Body of pancreas (tissue), 4 donors: Measurements from ENCODE around the gene CACNA1C. TPM values are rescaled to one million over a fixed set of nuclear protein-coding genes. Genes with fewer than 3 reads are reported as not detected.

Experiments
- ATAC-seq: fragments of 150-250 bp; one replicate; pipeline ENCODE4 v1.9.1; 2016
- DNase-seq, 4 donors: peaks; one replicate each; pipeline ENCODE4 v3.0.0-alpha.2; 2019
- H3K27ac ChIP-seq, 4 donors: fragments of 200-600 bp; sonication (generic); 1 replicate in 3 of 4; 2 replicates in 1 of 4; pipeline versions ENCODE4 v1.5.1 to v1.6.1; 2016 to 2019; ENCODE audit warnings: mild to moderate bottlenecking in 1 of 4, mixed read lengths in 1 of 4, moderate library complexity in 1 of 4
- H3K27me3 ChIP-seq, 2 donors: fragments of 200-600 bp; sonication (generic); one replicate each; pipeline ENCODE4 v1.6.0; 2016; ENCODE audit warnings: mild to moderate bottlenecking in 1 of 2
- H3K36me3 ChIP-seq, 2 donors: fragments of 200-600 bp; sonication (generic); replicated peaks in 1 of 2; 2 replicates each; pipeline ENCODE4 v1.5.1; 2016; ENCODE audit warnings: low read depth in 2 of 2; ENCODE audit not compliant: insufficient read depth in 1 of 2
- H3K4me1 ChIP-seq: fragments of 200-600 bp; sonication (generic); one replicate; pipeline ENCODE4 v1.6.0; 2016
- H3K4me3 ChIP-seq, 2 donors: fragments of 200-600 bp; sonication (generic); 1 replicate in 1 of 2; 2 replicates in 1 of 2; pipeline ENCODE4 v1.5.1; 2016 to 2019
- H3K9me3 ChIP-seq, 3 donors: fragments of 200-600 bp; sonication (generic); 1 replicate in 2 of 3; 2 replicates in 1 of 3; pipeline ENCODE4 v1.5.1; 2016
- CTCF ChIP-seq, 7 experiments: fragments of 450-650 bp in 4 of 7; fragments of 200-600 bp in 3 of 7; sonication (generic) in 3 of 7; IDR thresholded peaks; one replicate each; pipeline ENCODE4 v1.5.1; 2016 to 2019; ENCODE audit warnings: antibody characterized with exemption in 7 of 7
- POLR2A ChIP-seq, 3 donors: fragments of 450-650 bp; IDR thresholded peaks; one replicate each; pipeline ENCODE4 v1.6.1; 2016; ENCODE audit warnings: antibody characterized with exemption in 3 of 3, mild to moderate bottlenecking in 2 of 3
- WGBS, 2 donors: methylation state at CpG; one replicate each; pipeline ENCODE4 v1.1.5; 2017; 5-methylcytosine and 5-hydroxymethylcytosine counted together
- intact Hi-C: fragments of 100-400 bp; cut with DNase I; formaldehyde crosslinking; loops from one replicate; pipeline ENCODE4 v1.15.1; 2023
- total RNA-seq, 2 donors: library from RNA; depleted of rRNA; stranded (reverse); fragments of >200 nt; gene quantifications; one replicate each; pipeline ENCODE4 v1.1.0, GENCODE V29; 2016

The CACNA1C gene
- total RNA-seq, 2 donors from 2014 or later, result 2.3 to 4.4 TPM

GRCh38 chr12:2333491-2334195 is 280.9 kb downstream of the CACNA1C start:
- Histone ChIP-seq H3K4me3 (no peak overlapping the region), H3K36me3 (no peaks in the 10 kb centered on the region), H3K9me3 (no peaks in the 10 kb centered on the region), H3K27ac (no peak overlapping the region), H3K4me1 (no peaks in the 10 kb centered on the region), H3K27me3 (no peaks in the 10 kb centered on the region)
- 78 to 82% methylated on average over 7 of the region's 7 CpGs for WGBS, 2 donors
- TF ChIP-seq CTCF (IDR thresholded peaks at IDR 0.05), result no peak
- TF ChIP-seq POLR2A (IDR thresholded peaks at IDR 0.05), result no peak
- DNase-seq, result no peak
- intact Hi-C loops, result no loop called here
- ATAC-seq, result no peak

- intact Hi-C loops, result no loop called here
- Histone ChIP-seq H3K27me3 (no peaks in the 10 kb centered on the region), H3K9me3 (no peaks in the 10 kb centered on the region), H3K4me1 (no peaks in the 10 kb centered on the region), H3K4me3 (no peak overlapping the region), H3K27ac (no peak overlapping the region), H3K36me3 (no peaks in the 10 kb centered on the region)
- WGBS, 2 donors, result 77 to 91% methylated on average over 6 of the region's 6 CpGs
- no peak for DNase-seq
- TF ChIP-seq POLR2A (IDR thresholded peaks at IDR 0.05) (no peak), CTCF (IDR thresholded peaks at IDR 0.05) (no peak)
- no peak for ATAC-seq
Observed at GRCh38 chr12:2334271-2334670, 281.5 kb downstream of the CACNA1C start.

GRCh38 chr12:2334689-2335088 is 281.9 kb downstream of the CACNA1C start:
- ATAC-seq (no peak), DNase-seq (no peak)
- intact Hi-C loops, result no loop called here
- no peaks in the 10 kb centered on the region for H3K9me3 ChIP-seq
- H3K36me3 ChIP-seq, result no peaks in the 10 kb centered on the region
- H3K4me1 ChIP-seq, result no peaks in the 10 kb centered on the region
- TF ChIP-seq POLR2A (IDR thresholded peaks at IDR 0.05) (no peak), CTCF (IDR thresholded peaks at IDR 0.05) (no peak)
- no peak overlapping the region for H3K4me3 ChIP-seq
- H3K27ac ChIP-seq, result no peak overlapping the region
- 72 to 81% methylated on average over 4 of the region's 4 CpGs for WGBS, 2 donors
- H3K27me3 ChIP-seq, result no peaks in the 10 kb centered on the region

GRCh38 chr12:2335109-2335508 is 282.3 kb downstream of the CACNA1C start:
- H3K4me1 ChIP-seq, result no peaks in the 10 kb centered on the region
- DNase-seq (no peak), ATAC-seq (no peak)
- H3K4me3 ChIP-seq, result no peak overlapping the region
- intact Hi-C loops, result no loop called here
- no peak overlapping the region for H3K27ac ChIP-seq
- WGBS, 2 donors, result 54 to 60% methylated on average over 5 of the region's 5 CpGs
- H3K27me3 ChIP-seq, result no peaks in the 10 kb centered on the region
- no peaks in the 10 kb centered on the region for H3K36me3 ChIP-seq
- TF ChIP-seq POLR2A (IDR thresholded peaks at IDR 0.05) (no peak), CTCF (IDR thresholded peaks at IDR 0.05) (no peak)
- H3K9me3 ChIP-seq, result no peaks in the 10 kb centered on the region

- ATAC-seq, result no peak
- no peak overlapping the region for H3K4me3 ChIP-seq
- 73 to 82% methylated on average over 3 of the region's 3 CpGs for WGBS, 2 donors
- DNase-seq, result no peak
- TF ChIP-seq CTCF (IDR thresholded peaks at IDR 0.05), result no peak
- TF ChIP-seq POLR2A (IDR thresholded peaks at IDR 0.05), result no peak
- H3K36me3 ChIP-seq, result no peaks in the 10 kb centered on the region
- H3K4me1 ChIP-seq, result no peaks in the 10 kb centered on the region
- H3K27me3 ChIP-seq, result no peaks in the 10 kb centered on the region
- H3K27ac ChIP-seq, result no peak overlapping the region
- intact Hi-C loops, result no loop called here
- H3K9me3 ChIP-seq, result no peaks in the 10 kb centered on the region
Observed at GRCh38 chr12:2335513-2335912, 282.7 kb downstream of the CACNA1C start.
